IPS-NIHi7 (cell line): ENCODE data around the gene NLGN1.

Source experiments
- DNase-seq: peaks from one replicate; pipeline ENCODE4 v3.0.0; 2012; ENCODE audit warnings: mixed read lengths; ENCODE audit errors: extremely low spot score

NLGN1 gene

GRCh38 chr3:173839859-173840258 is 442.3 kb downstream of the NLGN1 start:
- DNase-seq: no peak

GRCh38 chr3:173841334-173841733 is 443.8 kb downstream of the NLGN1 start:
- DNase-seq: no peak

DNA sequence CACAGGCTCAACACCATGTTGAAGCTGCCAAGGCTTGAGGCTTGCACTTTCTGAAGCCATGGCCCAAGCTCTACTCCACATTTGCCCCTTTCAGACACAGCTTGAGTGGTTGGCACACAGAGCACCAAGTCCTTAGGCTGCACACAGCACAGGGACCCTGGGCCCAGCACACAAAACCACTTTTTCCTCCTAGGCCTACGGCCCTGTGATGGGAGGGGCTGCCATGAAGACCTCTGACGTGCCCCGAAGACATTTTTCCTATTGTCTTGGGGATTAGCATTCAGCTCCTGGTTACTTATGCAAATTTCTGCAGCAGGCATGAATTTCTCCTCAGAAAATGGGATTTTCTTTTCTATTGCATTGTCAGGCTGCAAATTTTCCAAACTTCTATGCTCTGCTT is 445.5 kb downstream of the NLGN1 start:
- no peak for DNase-seq

DNA sequence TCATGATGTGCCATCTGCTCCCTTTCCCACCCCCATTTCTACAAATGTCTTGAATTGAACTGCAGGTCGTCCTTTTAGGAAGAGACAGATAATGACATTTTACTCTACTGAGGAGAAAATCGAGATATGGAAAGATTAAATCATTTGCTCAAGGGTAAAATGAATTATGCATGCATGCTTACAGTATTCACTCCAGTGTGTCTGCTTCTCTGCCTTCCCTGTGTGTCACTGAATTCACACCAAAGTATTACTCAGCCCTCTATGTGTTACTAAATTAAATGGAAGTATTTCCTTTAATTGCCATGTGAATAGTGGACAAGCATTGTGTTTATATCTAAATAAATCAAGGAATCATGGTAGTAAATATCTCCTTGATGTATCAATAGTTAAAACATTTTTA is 449.0 kb downstream of the NLGN1 start:
- no peak for DNase-seq

GRCh38 chr3:173849489-173849888 is 451.9 kb downstream of the NLGN1 start:
- no peak for DNase-seq

DNA sequence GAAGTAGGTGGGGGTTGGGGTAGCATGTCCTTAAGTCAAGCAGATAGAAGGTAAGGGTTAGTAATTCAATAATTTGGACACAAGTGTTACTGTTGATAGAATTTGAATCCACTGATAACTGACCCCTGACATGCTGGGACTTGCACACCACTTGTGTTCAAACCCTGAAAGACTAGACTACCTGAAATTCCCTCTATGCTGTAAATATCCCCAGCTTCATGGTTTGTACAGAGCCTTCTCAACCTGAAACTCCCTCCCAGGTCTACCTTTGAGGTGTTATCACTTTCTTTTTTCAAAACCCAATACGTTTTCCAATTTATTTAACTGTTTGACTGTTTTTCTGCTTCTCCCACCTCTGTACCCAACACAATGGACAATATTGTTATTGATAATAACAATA is 459.6 kb downstream of the NLGN1 start:
- no peak for DNase-seq

GRCh38 chr3:173862701-173863100 is 465.2 kb downstream of the NLGN1 start:
- DNase-seq: no peak

- DNase-seq: no peak
These were observed 466.0 kb downstream of the NLGN1 start for GRCh38 chr3:173863551-173863950.

- DNase-seq: peak; percentile 22
These were observed 468.5 kb downstream of the NLGN1 start for GRCh38 chr3:173865900-173866498.

DNA sequence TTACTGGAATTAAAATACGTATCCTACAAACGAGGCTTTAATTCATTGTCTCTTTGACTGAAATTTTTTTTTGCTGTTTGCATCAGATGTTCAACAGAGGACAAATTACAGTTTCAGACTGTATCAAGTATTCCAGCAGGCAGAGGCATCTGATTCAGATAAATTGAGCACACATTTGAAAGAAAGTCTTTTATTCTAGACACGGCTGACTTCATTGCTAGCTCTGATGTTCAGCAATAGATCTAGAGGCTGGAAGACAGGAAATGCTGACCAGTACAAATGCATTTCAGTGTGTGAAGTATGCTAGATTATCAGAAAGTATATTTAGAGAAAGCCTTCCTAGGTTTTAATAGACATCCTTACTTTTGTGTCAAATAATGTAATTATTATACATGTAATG is 472.2 kb downstream of the NLGN1 start:
- DNase-seq: no peak

DNA sequence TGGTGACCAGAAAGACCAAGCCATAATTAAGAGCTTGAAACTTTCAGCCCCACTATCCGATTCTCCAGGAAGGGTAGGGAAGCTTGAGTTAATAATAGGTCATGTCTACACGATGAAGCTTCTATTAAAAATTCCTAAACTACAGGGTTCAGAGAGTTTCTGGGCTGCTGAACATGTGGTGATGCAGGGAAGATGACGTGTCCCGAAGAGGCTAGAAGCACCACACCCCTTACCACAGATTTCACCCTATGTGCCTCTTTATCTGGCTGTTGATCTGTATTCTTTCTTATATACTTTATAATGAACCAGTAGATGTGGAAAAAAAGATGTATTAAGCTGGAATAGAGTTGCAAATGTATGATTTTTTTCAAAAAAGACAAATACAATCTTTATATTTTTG is 473.4 kb downstream of the NLGN1 start:
- no peak for DNase-seq

- DNase-seq: no peak
These were observed 478.2 kb downstream of the NLGN1 start for GRCh38 chr3:173875790-173876189.

DNA sequence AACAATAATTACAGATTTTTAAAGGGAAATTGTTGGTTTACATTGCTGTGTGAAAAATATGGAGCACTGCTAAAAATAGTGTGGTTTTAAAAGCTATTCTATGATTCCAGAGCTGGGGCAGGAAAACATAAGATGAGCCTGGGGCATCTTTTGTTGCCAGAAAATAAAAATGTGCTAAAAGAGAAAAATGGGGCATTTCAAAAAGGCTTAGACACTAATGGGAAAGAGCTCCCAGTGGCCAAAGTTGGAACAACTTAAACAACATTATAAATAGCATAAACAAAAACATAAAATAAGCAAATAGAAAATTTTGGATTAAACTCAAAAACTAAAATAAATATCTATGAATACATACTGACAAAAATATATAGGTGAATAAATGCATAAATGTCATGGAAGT is 478.9 kb downstream of the NLGN1 start:
- no peak for DNase-seq

- DNase-seq: no peak
These were observed 490.3 kb downstream of the NLGN1 start for GRCh38 chr3:173887888-173888287.

DNA sequence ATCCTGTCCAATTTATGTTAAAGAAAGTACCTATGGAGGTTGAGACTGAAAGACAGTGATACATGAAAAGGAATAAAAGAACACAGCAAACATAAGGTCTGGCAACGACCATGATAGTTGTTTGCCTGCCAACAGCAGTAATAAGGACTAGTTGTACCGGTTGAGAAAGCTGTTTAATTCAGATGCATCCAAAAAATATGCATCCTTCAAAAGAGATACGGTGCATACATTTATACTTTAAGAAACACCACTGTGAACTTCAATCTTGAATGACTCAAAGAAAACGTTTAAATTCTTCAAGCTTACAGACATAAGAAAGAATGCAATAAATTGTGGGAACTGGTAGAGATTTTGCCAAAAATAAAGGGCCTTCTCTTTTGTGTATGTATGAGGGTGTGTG is 492.1 kb downstream of the NLGN1 start:
- DNase-seq: no peak

DNA sequence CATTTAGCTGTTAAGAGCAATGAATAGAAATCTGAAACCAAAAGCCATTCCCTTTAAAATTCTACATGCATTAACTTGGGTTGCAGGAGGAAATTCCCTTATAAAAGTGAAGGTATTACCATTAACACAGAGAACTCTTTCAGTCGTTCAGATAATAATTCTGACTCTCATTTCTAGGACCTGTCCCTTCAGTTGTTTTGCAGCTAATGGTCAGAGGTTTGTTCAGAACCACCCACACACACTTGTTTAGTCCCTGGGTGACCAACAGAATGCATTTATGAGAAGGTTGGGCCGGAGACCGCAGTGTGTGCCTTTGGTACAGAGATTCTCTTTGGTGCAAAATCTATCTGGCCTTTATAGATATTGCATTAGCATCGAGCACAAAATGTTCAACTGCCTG is 492.5 kb downstream of the NLGN1 start:
- no peak for DNase-seq

- no peak for DNase-seq
These were observed 493.9 kb downstream of the NLGN1 start for GRCh38 chr3:173891272-173892100.

DNA sequence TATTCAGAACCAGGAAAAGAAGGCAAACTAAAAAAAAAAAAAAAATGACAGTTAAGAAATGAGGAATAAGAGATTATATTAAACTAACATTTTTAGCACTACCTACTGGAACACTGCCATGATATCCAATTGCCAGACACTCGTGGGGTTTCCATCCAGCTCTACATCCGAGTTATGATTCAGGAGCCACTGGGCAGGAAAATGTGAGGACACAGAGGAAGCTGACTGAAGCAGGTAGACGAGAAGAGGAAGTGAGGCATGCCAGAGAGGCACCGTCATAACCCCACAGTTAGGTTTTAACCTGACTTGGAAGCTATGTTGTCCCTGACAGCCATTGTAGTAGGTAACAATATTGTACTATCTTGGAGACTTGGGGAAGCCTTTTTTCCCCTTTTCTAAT is 495.0 kb downstream of the NLGN1 start:
- DNase-seq: no peak

GRCh38 chr3:173893066-173893465 is 495.5 kb downstream of the NLGN1 start:
- no peak for DNase-seq

GRCh38 chr3:173893835-173894234 is 496.3 kb downstream of the NLGN1 start:
- no peak for DNase-seq

DNA sequence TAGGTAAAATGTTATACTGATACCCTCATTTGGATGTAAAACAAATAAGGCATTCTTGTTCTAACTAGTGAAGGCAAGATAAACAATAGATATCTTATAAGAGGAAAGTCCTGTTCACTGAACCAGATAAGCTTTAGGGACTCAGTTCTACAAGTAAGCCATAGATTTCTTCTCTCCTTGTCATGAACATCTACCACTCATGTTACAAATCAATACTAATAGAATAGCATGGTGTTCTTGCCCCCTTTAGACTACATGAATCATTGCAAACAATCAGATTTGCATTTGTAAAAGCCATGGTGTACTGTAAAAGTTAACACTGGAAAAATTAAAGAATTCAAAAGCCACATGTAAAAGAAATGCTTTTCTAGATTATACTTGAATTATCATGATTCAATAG is 500.1 kb downstream of the NLGN1 start:
- DNase-seq: no peak

GRCh38 chr3:173901649-173902048 is 504.1 kb downstream of the NLGN1 start:
- DNase-seq: no peak

DNA sequence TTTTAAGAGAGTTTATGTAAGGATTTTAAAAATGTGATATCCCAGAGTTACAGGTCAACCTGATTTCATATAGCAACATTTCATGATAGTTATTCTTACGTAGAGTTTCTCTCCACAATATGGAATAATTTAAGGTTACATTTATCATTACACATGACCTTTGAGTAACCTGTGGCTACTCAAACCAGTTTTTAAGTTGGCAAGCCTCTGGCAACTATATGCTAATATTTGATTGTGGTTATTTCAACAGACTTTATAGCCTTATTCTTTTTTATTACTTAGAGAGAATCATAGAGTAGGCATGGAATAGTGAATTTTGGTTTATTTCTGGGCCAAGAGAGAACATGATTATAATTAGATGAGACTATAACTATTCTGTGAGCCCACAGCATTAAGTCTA is 504.9 kb downstream of the NLGN1 start:
- DNase-seq: no peak

- DNase-seq: no peak
These were observed 505.3 kb downstream of the NLGN1 start for GRCh38 chr3:173902871-173903270.
